Measurements from ENCODE around the gene DGKA.
A peak's percentile ranks its signal among the peaks of the same experiment; 100 is the strongest.
"Not testable (repeated sequence)": the region's sequence is repeated elsewhere in the genome, so short reads cannot be mapped to it uniquely, and the experiment has no call there.

DGKA gene

GRCh38 chr12:55909513-55909884 is 21.5 kb upstream of the DGKA start:
- H3K4me1 ChIP-seq: peaks cover 0 to 17% (median 5%) of the 10 kb centered on the region in 10 experiments; a peak in 13 of 20 replicates
- no peaks in the 10 kb centered on the region for H3K9me3 ChIP-seq (replicated peaks in 1 of 11)
- no peak overlapping the region for H3K27ac ChIP-seq
- H3K36me3 ChIP-seq: peaks cover 21 to 59% (median 28%) of the 10 kb centered on the region in 11 experiments
- peak overlapping the region in 1 of 11 experiments; percentile 24; a peak in 1 of 22 replicates for H3K9ac ChIP-seq
- no peak for TF ChIP-seq Cebpa-rat (IDR thresholded peaks at IDR 0.05)
- H4K20me1 ChIP-seq: peaks cover 0 to 72% (median 22%) of the 10 kb centered on the region in 11 experiments; a peak in 15 of 22 replicates
- H3K4me2 ChIP-seq: no peak overlapping the region
- H3K27me3 ChIP-seq: no peaks in the 10 kb centered on the region
- no peak overlapping the region for H3K4me3 ChIP-seq

DNA sequence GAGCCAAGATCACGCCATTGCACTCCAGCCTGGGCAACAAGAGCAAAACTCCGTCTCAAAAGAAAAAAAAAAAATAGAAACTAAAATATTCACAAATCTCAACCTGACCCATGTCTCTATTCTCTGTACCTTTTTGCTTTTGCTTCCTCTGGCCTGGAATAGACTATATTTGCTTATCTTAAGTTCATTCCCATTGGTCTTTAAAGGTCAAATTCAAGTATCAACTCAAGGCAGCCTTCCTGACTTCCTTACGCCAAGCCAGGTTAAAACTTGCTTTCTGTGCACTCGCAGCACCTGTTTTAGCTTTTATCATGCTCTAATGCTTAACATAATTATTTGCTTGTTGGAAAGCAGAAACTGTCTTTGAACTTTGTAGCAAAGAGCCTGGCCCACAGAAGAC is 18.1 kb upstream of the DGKA start:
- Histone ChIP-seq H3K36me3 (peaks cover 29 to 73% (median 58%) of the 10 kb centered on the region in 11 experiments), H3K9ac (no peak overlapping the region), H3K27me3 (no peaks in the 10 kb centered on the region), H3K4me2 (no peak overlapping the region), H4K20me1 (peaks cover 0 to 96% (median 53%) of the 10 kb centered on the region in 11 experiments; a peak in 18 of 22 replicates), H3K4me1 (peaks cover 0 to 35% (median 22%) of the 10 kb centered on the region in 10 experiments; a peak in 14 of 20 replicates), H3K9me3 (replicated peaks in 1 of 11) (no peaks in the 10 kb centered on the region), H3K27ac (no peak overlapping the region), H3K4me3 (no peak overlapping the region)
- no peak for TF ChIP-seq Cebpa-rat (IDR thresholded peaks at IDR 0.05)

DNA sequence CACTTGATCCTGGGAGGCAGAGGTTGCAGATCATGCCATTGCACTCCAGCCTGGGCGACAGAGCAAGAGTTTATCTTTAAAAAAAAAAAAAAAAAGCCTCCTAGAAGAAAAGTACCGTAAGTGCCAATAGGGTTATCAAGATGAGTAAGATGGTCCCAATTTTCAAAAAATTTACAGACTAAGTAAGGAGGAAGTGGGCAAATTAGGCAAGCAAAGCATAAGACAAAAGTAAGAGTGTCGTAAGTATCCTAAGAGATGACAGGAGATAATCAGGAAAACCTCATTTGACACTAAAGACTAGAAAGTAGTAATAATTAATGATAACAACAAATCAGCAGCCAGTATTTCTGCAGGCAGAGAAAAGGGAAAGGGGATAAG is 15.5 kb upstream of the DGKA start:
- peaks cover 42 to 94% (median 79%) of the 10 kb centered on the region in 11 experiments for H3K36me3 ChIP-seq
- peaks cover 0 to 6% (median 0%) of the 10 kb centered on the region in 11 experiments; a peak in 1 of 22 replicates for H3K9me3 ChIP-seq (replicated peaks in 1 of 11)
- peaks cover 0 to 35% (median 22%) of the 10 kb centered on the region in 10 experiments; a peak in 14 of 20 replicates for H3K4me1 ChIP-seq
- no peak overlapping the region for H3K4me3 ChIP-seq
- peak overlapping the region in 7 of 11 experiments; percentile 5 to 62 (median 48); a peak in 12 of 22 replicates for H3K4me2 ChIP-seq
- no peak overlapping the region; a peak in 1 of 22 replicates for H3K9ac ChIP-seq
- TF ChIP-seq Cebpa-rat (IDR thresholded peaks at IDR 0.05): no peak
- peaks cover 0 to 93% (median 57%) of the 10 kb centered on the region in 11 experiments; a peak in 18 of 22 replicates for H4K20me1 ChIP-seq
- H3K27me3 ChIP-seq: no peaks in the 10 kb centered on the region
- peak overlapping the region in 4 of 11 experiments; percentile 17 to 57 (median 42); a peak in 4 of 22 replicates for H3K27ac ChIP-seq

DNA sequence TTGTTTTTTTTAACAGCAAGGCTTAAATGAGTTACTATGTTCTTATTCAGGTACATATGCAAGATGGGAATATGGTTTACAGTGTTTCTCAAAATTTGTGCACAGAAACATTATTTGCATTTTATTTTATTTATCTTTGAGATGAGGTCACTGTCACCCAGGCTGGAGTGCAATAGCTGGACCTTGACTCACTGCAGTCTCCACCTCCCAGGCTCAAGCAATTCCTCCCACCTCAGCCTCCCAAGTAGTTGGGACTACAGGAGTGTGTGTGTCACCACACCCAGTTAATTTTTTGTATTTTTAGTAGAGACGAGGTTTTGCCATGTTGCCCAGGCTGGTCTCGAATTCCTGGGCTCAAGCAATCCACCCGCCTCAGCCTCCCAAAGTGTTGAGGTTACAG is 11.9 kb upstream of the DGKA start:
- peaks cover 0 to 94% (median 59%) of the 10 kb centered on the region in 11 experiments; a peak in 18 of 22 replicates for H4K20me1 ChIP-seq
- not testable (repeated sequence) for H3K9ac ChIP-seq; H3K4me2 ChIP-seq; H3K9me3 ChIP-seq (replicated peaks in 1 of 11); H3K27ac ChIP-seq; H3K27me3 ChIP-seq; H3K4me3 ChIP-seq
- peaks cover 9 to 54% (median 30%) of the 10 kb centered on the region in 10 experiments; a peak in 17 of 20 replicates for H3K4me1 ChIP-seq
- H3K36me3 ChIP-seq: peaks cover 46 to 98% (median 84%) of the 10 kb centered on the region in 11 experiments

- Histone ChIP-seq H3K27me3 (no peaks in the 10 kb centered on the region), H3K9me3 (replicated peaks in 1 of 11) (peaks cover 0 to 6% (median 0%) of the 10 kb centered on the region in 11 experiments; a peak in 1 of 22 replicates), H3K9ac (peak overlapping the region in 2 of 11 experiments; percentile 28 to 35; a peak in 2 of 22 replicates), H4K20me1 (peaks cover 0 to 83% (median 32%) of the 10 kb centered on the region in 11 experiments; a peak in 15 of 22 replicates), H3K36me3 (peaks cover 42 to 76% (median 61%) of the 10 kb centered on the region in 11 experiments), H3K4me2 (peak overlapping the region in 1 of 11 experiments; percentile 15; a peak in 2 of 22 replicates), H3K4me3 (no peak overlapping the region), H3K4me1 (peaks cover 28 to 46% (median 34%) of the 10 kb centered on the region in 10 experiments), H3K27ac (no peak overlapping the region)
- TF ChIP-seq Cebpa-rat (IDR thresholded peaks at IDR 0.05): no peak
Measured at GRCh38 chr12:55922126-55922525, 8.8 kb upstream of the DGKA start.

DNA sequence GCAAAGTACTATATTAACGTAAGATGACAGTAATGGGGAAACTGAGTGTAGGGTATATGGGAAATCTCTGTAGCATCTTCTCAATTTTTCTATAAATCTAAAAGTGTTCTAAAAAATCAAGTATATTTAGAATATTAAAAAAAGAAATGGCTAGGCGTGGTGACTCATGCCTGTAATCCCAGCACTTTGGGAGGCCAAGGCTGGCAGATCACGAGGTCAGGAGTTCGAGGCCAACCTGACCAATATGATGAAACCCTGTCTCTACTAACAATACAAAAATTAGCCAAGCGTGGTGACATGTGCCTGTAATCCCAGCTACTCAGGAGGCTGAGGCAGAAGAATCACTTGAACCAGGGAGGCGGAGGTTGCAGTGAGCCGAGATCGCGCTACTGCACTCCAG is 7.3 kb upstream of the DGKA start:
- H3K9ac ChIP-seq; H3K27me3 ChIP-seq; H3K9me3 ChIP-seq (replicated peaks in 1 of 11); H3K4me3 ChIP-seq: not testable (repeated sequence)
- Histone ChIP-seq H3K27ac (peak overlapping the region in 2 of 11 experiments; percentile 1 to 45; a peak in 2 of 22 replicates), H3K36me3 (peaks cover 41 to 62% (median 48%) of the 10 kb centered on the region in 11 experiments), H4K20me1 (peaks cover 0 to 72% (median 32%) of the 10 kb centered on the region in 11 experiments; a peak in 13 of 22 replicates), H3K4me2 (peak overlapping the region; percentile 3 to 99 (median 36); a peak in 13 of 22 replicates), H3K4me1 (peaks cover 31 to 51% (median 40%) of the 10 kb centered on the region in 10 experiments)
- 0 out of 22 replicates have a peak, but pooled peaks of 1 of the 11 experiments have one; percentile 20 for TF ChIP-seq Cebpa-rat (IDR thresholded peaks at IDR 0.05)

DNA sequence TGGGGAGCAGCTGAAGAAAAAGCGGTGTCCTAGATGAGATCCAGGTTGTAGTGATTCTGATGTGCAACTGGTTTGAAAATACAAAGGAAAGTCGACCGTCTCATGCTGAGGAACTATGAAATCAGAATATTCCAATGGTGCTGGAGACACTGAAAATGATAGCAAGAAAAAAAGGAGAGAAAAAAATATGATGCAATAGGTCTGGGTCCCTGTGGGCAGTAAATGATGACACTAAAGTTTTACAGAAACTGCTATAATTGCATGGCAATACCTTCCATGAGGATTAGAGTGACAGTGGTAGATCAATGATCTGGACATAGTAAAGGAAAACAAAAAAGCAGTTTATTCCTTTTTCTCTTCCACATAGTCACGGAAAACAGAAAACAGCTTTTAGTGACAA is 5.6 kb upstream of the DGKA start:
- peak overlapping the region; percentile 82 to 100 (median 97) for H3K4me2 ChIP-seq
- H3K9ac ChIP-seq: peak overlapping the region in 9 of 11 experiments; percentile 88 to 97 (median 93); a peak in 11 of 22 replicates
- H3K4me3 ChIP-seq: peak overlapping the region in 6 of 10 experiments; percentile 76 to 95 (median 90); a peak in 5 of 20 replicates
- no peaks in the 10 kb centered on the region for H3K9me3 ChIP-seq (replicated peaks in 1 of 11)
- H3K27me3 ChIP-seq: no peaks in the 10 kb centered on the region
- peak overlapping the region in 7 of 11 experiments; percentile 39 to 97 (median 94); a peak in 8 of 22 replicates for H3K27ac ChIP-seq
- TF ChIP-seq Cebpa-rat (IDR thresholded peaks at IDR 0.05): peak in 2 of 11 experiments; percentile 53 to 55; a peak in 2 of 22 replicates
- H3K4me1 ChIP-seq: peaks cover 48 to 68% (median 57%) of the 10 kb centered on the region in 10 experiments
- peaks cover 0 to 55% (median 18%) of the 10 kb centered on the region in 11 experiments; a peak in 13 of 22 replicates for H4K20me1 ChIP-seq
- peaks cover 23 to 45% (median 32%) of the 10 kb centered on the region in 11 experiments for H3K36me3 ChIP-seq

DNA sequence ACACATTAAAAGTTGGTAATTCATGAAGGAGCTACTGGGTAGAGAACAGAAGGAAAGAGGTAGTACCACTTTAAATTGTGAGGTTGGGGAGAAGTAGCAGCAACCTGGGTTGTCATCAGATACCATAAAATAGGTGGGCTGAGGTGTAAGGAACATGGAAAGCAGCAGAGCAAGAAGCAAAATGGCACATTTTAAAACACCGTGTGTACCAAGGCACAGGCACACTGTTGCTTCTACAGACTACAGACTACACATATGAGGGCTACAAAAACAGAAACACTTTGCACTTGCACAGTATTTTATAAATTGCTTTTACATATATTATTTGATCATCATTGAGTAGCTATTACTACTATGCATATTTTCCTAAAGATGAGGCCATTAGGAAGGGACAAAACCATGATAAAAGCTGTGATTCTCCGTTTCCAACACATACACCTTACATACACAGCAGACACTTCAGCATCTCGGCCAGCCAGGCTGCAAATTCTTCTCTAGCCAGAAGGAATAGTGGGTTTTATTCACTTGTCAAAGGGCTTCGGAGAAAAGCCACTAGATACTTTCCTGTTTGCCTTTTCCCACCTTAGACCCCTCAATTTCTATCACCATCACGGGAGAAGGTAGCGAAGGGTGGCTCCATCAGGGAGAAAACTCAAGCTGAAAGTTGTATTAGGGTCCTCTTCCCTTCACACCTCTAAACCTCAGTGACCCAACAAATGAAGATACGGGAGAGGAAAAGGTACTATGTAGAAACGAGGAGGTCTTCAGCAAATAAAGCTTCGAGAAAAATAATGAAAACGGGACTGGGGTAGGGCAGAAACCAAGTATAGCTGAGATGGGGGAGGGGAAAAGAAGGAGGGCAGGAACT is 4.9 kb upstream of the DGKA start:
- Histone ChIP-seq H3K27ac (peak overlapping the region; percentile 85 to 97 (median 93)), H3K9me3 (replicated peaks in 1 of 11) (no peaks in the 10 kb centered on the region), H3K4me2 (peak overlapping the region; percentile 82 to 100 (median 97)), H3K27me3 (no peaks in the 10 kb centered on the region), H3K9ac (peak overlapping the region; percentile 88 to 97 (median 93)), H4K20me1 (peaks cover 0 to 48% (median 13%) of the 10 kb centered on the region in 11 experiments; a peak in 12 of 22 replicates), H3K4me3 (peak overlapping the region; percentile 76 to 95 (median 88)), H3K4me1 (peaks cover 55 to 76% (median 65%) of the 10 kb centered on the region in 10 experiments), H3K36me3 (peaks cover 21 to 41% (median 30%) of the 10 kb centered on the region in 11 experiments)
- no peak for TF ChIP-seq Cebpa-rat (IDR thresholded peaks at IDR 0.05)

All from BLaER1 treated with 17β-estradiol and CSF1 and Interleukin-3, amounts not matched to agents 10 nM and 100 nM (cell line).